Measurements from ENCODE around the gene EEF1E1.

The EEF1E1 gene

GRCh38 chr6:8079126-8079525, 23.2 kb downstream of the EEF1E1 start:
- Histone ChIP-seq H3K27ac (ENCODE audit: insufficient read depth, low read length, poor library complexity, severe bottlenecking) (no peak overlapping the region), H3K36me3 (ENCODE audit: control insufficient read depth, insufficient read depth, low read length) (no peaks in the 10 kb centered on the region), H3K4me3 (ENCODE audit: insufficient read depth, low read depth, low read length, poor library complexity, severe bottlenecking) (no peak overlapping the region), H3K4me1 (ENCODE audit: control insufficient read depth, insufficient read depth, low read length, poor library complexity, severe bottlenecking) (no peaks in the 10 kb centered on the region), H3K27me3 (replicated peaks; ENCODE audit: control insufficient read depth, insufficient read depth, low read length, poor library complexity, severe bottlenecking) (no peaks in the 10 kb centered on the region), H3K9me3 (ENCODE audit: control insufficient read depth, low read length) (no peaks in the 10 kb centered on the region)
- DNase-seq: no peak

GRCh38 chr6:8077991-8078390, 24.4 kb downstream of the EEF1E1 start:
- DNase-seq: no peak
- Histone ChIP-seq H3K4me1 (ENCODE audit: control insufficient read depth, insufficient read depth, low read length, poor library complexity, severe bottlenecking) (no peaks in the 10 kb centered on the region), H3K9me3 (ENCODE audit: control insufficient read depth, low read length) (no peaks in the 10 kb centered on the region), H3K4me3 (ENCODE audit: insufficient read depth, low read depth, low read length, poor library complexity, severe bottlenecking) (no peak overlapping the region), H3K27ac (ENCODE audit: insufficient read depth, low read length, poor library complexity, severe bottlenecking) (no peak overlapping the region), H3K27me3 (replicated peaks; ENCODE audit: control insufficient read depth, insufficient read depth, low read length, poor library complexity, severe bottlenecking) (no peaks in the 10 kb centered on the region), H3K36me3 (ENCODE audit: control insufficient read depth, insufficient read depth, low read length) (no peaks in the 10 kb centered on the region)

GRCh38 chr6:8075704-8076103, 26.6 kb downstream of the EEF1E1 start:
- Histone ChIP-seq H3K4me3 (ENCODE audit: insufficient read depth, low read depth, low read length, poor library complexity, severe bottlenecking) (no peak overlapping the region), H3K9me3 (ENCODE audit: control insufficient read depth, low read length) (no peaks in the 10 kb centered on the region), H3K36me3 (ENCODE audit: control insufficient read depth, insufficient read depth, low read length) (no peaks in the 10 kb centered on the region), H3K27ac (ENCODE audit: insufficient read depth, low read length, poor library complexity, severe bottlenecking) (no peak overlapping the region), H3K4me1 (ENCODE audit: control insufficient read depth, insufficient read depth, low read length, poor library complexity, severe bottlenecking) (no peaks in the 10 kb centered on the region), H3K27me3 (replicated peaks; ENCODE audit: control insufficient read depth, insufficient read depth, low read length, poor library complexity, severe bottlenecking) (no peaks in the 10 kb centered on the region)
- no peak for DNase-seq

GRCh38 chr6:8075185-8075584, 27.2 kb downstream of the EEF1E1 start:
- no peak for DNase-seq
- H3K27ac ChIP-seq (ENCODE audit: insufficient read depth, low read length, poor library complexity, severe bottlenecking): no peak overlapping the region

GRCh38 chr6:8074213-8074612, 28.1 kb downstream of the EEF1E1 start:
- Histone ChIP-seq H3K4me3 (ENCODE audit: insufficient read depth, low read depth, low read length, poor library complexity, severe bottlenecking) (no peak overlapping the region), H3K4me1 (ENCODE audit: control insufficient read depth, insufficient read depth, low read length, poor library complexity, severe bottlenecking) (no peaks in the 10 kb centered on the region), H3K27ac (ENCODE audit: insufficient read depth, low read length, poor library complexity, severe bottlenecking) (no peak overlapping the region), H3K36me3 (ENCODE audit: control insufficient read depth, insufficient read depth, low read length) (no peaks in the 10 kb centered on the region), H3K27me3 (replicated peaks; ENCODE audit: control insufficient read depth, insufficient read depth, low read length, poor library complexity, severe bottlenecking) (no peaks in the 10 kb centered on the region), H3K9me3 (ENCODE audit: control insufficient read depth, low read length) (no peaks in the 10 kb centered on the region)
- DNase-seq: no peak

More at GRCh38 chr6:8075185-8075584, 27.2 kb downstream of the EEF1E1 start:
- Histone ChIP-seq H3K4me1 (ENCODE audit: control insufficient read depth, insufficient read depth, low read length, poor library complexity, severe bottlenecking) (no peaks in the 10 kb centered on the region), H3K36me3 (ENCODE audit: control insufficient read depth, insufficient read depth, low read length) (no peaks in the 10 kb centered on the region), H3K9me3 (ENCODE audit: control insufficient read depth, low read length) (no peaks in the 10 kb centered on the region), H3K27me3 (replicated peaks; ENCODE audit: control insufficient read depth, insufficient read depth, low read length, poor library complexity, severe bottlenecking) (no peaks in the 10 kb centered on the region), H3K4me3 (ENCODE audit: insufficient read depth, low read depth, low read length, poor library complexity, severe bottlenecking) (no peak overlapping the region)

GRCh38 chr6:8073758-8074157, 28.6 kb downstream of the EEF1E1 start:
- no peaks in the 10 kb centered on the region for H3K9me3 ChIP-seq (ENCODE audit: control insufficient read depth, low read length)
- no peaks in the 10 kb centered on the region for H3K36me3 ChIP-seq (ENCODE audit: control insufficient read depth, insufficient read depth, low read length)
- H3K27ac ChIP-seq (ENCODE audit: insufficient read depth, low read length, poor library complexity, severe bottlenecking): no peak overlapping the region
- no peak for DNase-seq
- no peaks in the 10 kb centered on the region for H3K4me1 ChIP-seq (ENCODE audit: control insufficient read depth, insufficient read depth, low read length, poor library complexity, severe bottlenecking)
- no peak overlapping the region for H3K4me3 ChIP-seq (ENCODE audit: insufficient read depth, low read depth, low read length, poor library complexity, severe bottlenecking)
- H3K27me3 ChIP-seq (replicated peaks; ENCODE audit: control insufficient read depth, insufficient read depth, low read length, poor library complexity, severe bottlenecking): no peaks in the 10 kb centered on the region

- H3K9me3 ChIP-seq (ENCODE audit: control insufficient read depth, low read length): no peaks in the 10 kb centered on the region
- no peaks in the 10 kb centered on the region for H3K4me1 ChIP-seq (ENCODE audit: control insufficient read depth, insufficient read depth, low read length, poor library complexity, severe bottlenecking)
- no peak for DNase-seq
- no peaks in the 10 kb centered on the region for H3K27me3 ChIP-seq (replicated peaks; ENCODE audit: control insufficient read depth, insufficient read depth, low read length, poor library complexity, severe bottlenecking)
- no peak overlapping the region for H3K27ac ChIP-seq (ENCODE audit: insufficient read depth, low read length, poor library complexity, severe bottlenecking)
- no peak overlapping the region for H3K4me3 ChIP-seq (ENCODE audit: insufficient read depth, low read depth, low read length, poor library complexity, severe bottlenecking)
- no peaks in the 10 kb centered on the region for H3K36me3 ChIP-seq (ENCODE audit: control insufficient read depth, insufficient read depth, low read length)
Measured at GRCh38 chr6:8070718-8071117, 31.6 kb downstream of the EEF1E1 start.

GRCh38 chr6:8069631-8070284, 32.6 kb downstream of the EEF1E1 start:
- no peak for DNase-seq
- no peaks in the 10 kb centered on the region for H3K9me3 ChIP-seq (ENCODE audit: control insufficient read depth, low read length)
- no peak overlapping the region for H3K27ac ChIP-seq (ENCODE audit: insufficient read depth, low read length, poor library complexity, severe bottlenecking)
- H3K36me3 ChIP-seq (ENCODE audit: control insufficient read depth, insufficient read depth, low read length): no peaks in the 10 kb centered on the region
- no peaks in the 10 kb centered on the region for H3K4me1 ChIP-seq (ENCODE audit: control insufficient read depth, insufficient read depth, low read length, poor library complexity, severe bottlenecking)
- H3K27me3 ChIP-seq (replicated peaks; ENCODE audit: control insufficient read depth, insufficient read depth, low read length, poor library complexity, severe bottlenecking): no peaks in the 10 kb centered on the region
- H3K4me3 ChIP-seq (ENCODE audit: insufficient read depth, low read depth, low read length, poor library complexity, severe bottlenecking): no peak overlapping the region

- Histone ChIP-seq H3K9me3 (ENCODE audit: control insufficient read depth, low read length) (no peaks in the 10 kb centered on the region), H3K4me3 (ENCODE audit: insufficient read depth, low read depth, low read length, poor library complexity, severe bottlenecking) (no peak overlapping the region), H3K27me3 (replicated peaks; ENCODE audit: control insufficient read depth, insufficient read depth, low read length, poor library complexity, severe bottlenecking) (no peaks in the 10 kb centered on the region), H3K4me1 (ENCODE audit: control insufficient read depth, insufficient read depth, low read length, poor library complexity, severe bottlenecking) (no peaks in the 10 kb centered on the region), H3K36me3 (ENCODE audit: control insufficient read depth, insufficient read depth, low read length) (no peaks in the 10 kb centered on the region), H3K27ac (ENCODE audit: insufficient read depth, low read length, poor library complexity, severe bottlenecking) (no peak overlapping the region)
- no peak for DNase-seq
Measured at GRCh38 chr6:8069151-8069550, 33.2 kb downstream of the EEF1E1 start.

GRCh38 chr6:8066108-8066507, 36.2 kb downstream of the EEF1E1 start:
- Histone ChIP-seq H3K27ac (ENCODE audit: insufficient read depth, low read length, poor library complexity, severe bottlenecking) (no peak overlapping the region), H3K4me3 (ENCODE audit: insufficient read depth, low read depth, low read length, poor library complexity, severe bottlenecking) (no peak overlapping the region), H3K36me3 (ENCODE audit: control insufficient read depth, insufficient read depth, low read length) (peaks cover 4% of the 10 kb centered on the region), H3K27me3 (replicated peaks; ENCODE audit: control insufficient read depth, insufficient read depth, low read length, poor library complexity, severe bottlenecking) (no peaks in the 10 kb centered on the region), H3K4me1 (ENCODE audit: control insufficient read depth, insufficient read depth, low read length, poor library complexity, severe bottlenecking) (no peaks in the 10 kb centered on the region), H3K9me3 (ENCODE audit: control insufficient read depth, low read length) (no peaks in the 10 kb centered on the region)
- DNase-seq: no peak
